ENCODE results near the gene RGL3. TPM values are rescaled to one million over a fixed set of nuclear protein-coding genes. Genes with fewer than 3 reads are reported as not detected.
A peak's percentile ranks its signal among the peaks of the same experiment; 100 is the strongest.
"Not testable (repeated sequence)": the region's sequence is repeated elsewhere in the genome, so short reads cannot be mapped to it uniquely, and the experiment has no call there.

The RGL3 gene, protein sequence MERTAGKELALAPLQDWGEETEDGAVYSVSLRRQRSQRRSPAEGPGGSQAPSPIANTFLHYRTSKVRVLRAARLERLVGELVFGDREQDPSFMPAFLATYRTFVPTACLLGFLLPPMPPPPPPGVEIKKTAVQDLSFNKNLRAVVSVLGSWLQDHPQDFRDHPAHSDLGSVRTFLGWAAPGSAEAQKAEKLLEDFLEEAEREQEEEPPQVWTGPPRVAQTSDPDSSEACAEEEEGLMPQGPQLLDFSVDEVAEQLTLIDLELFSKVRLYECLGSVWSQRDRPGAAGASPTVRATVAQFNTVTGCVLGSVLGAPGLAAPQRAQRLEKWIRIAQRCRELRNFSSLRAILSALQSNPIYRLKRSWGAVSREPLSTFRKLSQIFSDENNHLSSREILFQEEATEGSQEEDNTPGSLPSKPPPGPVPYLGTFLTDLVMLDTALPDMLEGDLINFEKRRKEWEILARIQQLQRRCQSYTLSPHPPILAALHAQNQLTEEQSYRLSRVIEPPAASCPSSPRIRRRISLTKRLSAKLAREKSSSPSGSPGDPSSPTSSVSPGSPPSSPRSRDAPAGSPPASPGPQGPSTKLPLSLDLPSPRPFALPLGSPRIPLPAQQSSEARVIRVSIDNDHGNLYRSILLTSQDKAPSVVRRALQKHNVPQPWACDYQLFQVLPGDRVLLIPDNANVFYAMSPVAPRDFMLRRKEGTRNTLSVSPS
- polyA plus RNA-seq (2012; ENCODE audit: insufficient read depth, insufficient read length) = not detected

DNA sequence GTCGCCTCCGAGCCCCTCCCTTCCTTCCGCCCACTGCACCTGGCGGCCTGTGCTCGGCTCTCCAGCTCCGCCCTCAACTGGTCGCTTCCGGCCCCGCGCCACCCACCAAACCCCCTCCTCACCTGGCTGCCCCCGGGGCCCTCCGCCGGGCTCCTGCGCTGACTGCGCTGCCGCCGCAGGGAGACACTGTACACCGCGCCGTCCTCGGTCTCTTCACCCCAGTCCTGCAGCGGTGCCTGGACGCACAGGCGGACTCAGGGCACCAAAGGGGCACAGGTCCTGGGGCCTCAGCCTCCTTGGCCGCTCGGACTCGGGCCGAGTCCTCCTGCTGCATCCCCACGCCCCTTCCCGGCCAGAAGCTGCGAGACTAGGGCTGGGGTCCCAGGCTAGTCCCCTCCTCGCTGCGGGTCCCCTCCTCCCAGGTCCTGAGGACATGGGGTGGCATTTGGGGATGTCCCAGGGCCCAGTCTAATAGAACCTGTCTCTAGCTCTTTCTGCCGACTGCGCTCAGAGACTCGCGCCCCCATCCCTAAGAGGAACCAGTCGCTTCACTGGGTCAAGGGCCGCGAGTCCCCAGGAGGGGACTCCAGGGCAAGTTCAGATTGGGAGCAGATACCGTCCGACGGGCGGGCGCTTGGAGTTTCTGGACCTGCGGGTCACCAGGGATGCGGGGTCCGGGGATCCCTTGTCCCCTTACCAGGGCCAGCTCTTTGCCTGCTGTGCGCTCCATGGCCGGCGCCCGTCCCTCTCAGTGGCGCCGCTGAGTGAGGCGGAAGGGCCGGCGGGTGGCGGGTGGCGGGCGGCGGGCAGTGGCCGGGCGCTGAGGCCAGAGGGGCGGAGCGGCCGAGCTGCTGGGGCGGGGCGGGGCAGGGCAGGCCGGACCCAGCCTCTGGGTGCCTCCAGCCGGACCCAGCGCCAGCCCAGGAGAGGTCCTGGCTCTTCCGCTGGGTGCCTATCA is at the start of gene RGL3:
RGL3 (minus strand) TSS at position 766 of the 958 bp plus-strand sequence; CDS start at position 730, 36 bp downstream.
- H3K4me3 ChIP-seq (ENCODE audit: low read length) = no peak within 1 kb of the TSS

DNA sequence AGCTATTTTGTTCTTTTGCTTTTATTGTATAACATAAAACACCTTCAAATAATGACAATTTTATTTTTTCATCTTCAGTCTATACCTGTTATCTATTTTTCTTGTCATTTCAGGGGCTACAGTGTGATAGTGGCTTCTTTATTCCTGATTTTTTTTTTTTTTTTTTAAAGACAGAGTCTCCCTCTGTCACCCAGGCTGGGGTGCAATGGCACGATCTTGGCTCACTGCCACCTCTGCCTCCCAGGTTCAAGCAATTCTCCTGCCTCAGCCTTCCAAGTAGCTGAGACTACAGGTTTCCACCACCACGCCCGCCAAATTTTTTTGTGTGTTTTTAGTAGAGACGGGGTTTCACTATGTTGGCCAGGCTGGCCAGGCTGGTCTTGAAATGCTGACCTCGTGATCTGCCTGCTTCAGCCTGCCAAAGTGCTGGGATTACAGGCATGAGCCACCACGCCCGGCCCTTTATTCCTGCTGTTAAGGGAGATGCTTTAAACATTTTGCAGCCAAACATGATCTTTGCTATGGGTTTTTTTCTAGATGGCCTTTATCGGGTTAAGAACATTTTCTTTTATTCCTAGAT is 49.2 kb upstream of the RGL3 start:
- not testable (repeated sequence) for H3K4me3 ChIP-seq (ENCODE audit: low read length); DNase-seq (ENCODE audit: low read depth, low spot score)

More for the DNA sequence above, at the start of gene RGL3:
- DNase-seq (ENCODE audit: low read depth, low spot score) = no peak

DNA sequence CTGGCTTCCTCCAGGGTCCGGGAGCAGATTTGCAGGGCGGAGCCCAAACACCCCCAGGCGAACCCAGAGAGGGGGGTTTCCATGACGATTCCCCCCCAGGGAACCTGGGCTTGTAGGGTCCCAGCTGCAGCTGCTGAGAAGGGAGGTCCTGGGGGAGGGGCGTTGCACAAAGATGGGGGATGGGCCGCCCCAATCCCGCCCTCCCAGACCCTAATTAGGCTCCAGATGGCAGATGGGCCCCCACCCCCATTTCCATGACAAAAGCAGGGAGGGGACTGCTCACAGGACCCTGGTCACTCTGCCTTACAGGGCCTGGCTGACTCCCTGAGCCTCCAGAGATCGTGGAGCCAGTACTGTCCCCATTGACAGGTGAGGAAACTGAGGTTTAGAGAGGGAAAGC is 46.5 kb upstream of the RGL3 start:
- no peak overlapping the region for H3K4me3 ChIP-seq (ENCODE audit: low read length)
- no peak for DNase-seq (ENCODE audit: low read depth, low spot score)

DNA sequence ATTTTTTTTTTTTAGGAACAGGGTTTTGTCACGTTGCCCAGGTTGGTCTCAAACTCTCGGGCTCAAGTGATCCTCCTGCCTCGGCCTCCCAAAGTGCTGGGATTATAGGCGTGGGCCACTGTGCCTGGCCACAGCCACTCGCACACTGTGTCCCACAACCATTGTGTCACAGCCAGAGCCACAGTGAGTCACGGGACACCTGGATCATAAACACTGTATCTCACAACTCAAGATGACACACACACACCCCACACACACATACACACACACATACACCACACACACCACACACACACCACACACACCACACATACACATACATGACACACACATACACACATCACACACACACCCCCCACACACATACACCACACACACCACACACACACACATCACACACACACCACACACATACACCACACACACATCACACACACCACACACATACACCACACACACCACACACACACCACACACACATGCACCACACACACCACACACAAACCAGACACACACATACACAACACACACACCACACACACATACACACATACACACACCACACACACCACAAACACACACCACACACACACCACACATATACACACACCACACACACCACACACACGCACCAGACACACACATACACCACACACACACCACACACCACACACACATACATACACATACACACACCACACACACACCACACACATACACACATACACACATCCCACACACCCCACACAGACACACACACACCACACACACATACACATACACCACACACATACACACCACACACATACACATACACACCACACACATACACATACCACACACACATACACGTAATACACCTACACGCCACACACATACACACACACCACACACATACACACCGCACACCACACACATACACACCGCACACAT is 45.5 kb upstream of the RGL3 start:
- H3K4me3 ChIP-seq (ENCODE audit: low read length) = no peak overlapping the region
- no peak for DNase-seq (ENCODE audit: low read depth, low spot score)

DNA sequence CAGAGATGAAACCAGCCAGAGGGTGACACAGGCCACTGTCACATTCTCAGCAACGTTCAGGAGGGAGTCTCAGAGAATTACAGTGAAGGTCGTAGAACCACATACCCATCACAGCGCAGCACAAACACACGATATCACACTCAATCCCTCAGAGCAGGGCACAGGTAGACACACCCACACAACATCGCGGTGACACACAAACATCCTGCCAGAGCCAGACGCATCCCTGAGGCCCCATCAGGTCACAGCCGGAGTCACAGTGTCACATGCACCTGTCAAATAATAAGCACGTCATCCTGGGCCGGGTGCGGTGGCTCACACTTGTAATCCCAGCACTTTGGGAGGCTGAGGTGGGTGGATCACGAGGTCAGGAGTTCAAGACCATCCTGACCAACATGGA is 44.3 kb upstream of the RGL3 start:
- DNase-seq (ENCODE audit: low read depth, low spot score) = peak; percentile 24
- H3K4me3 ChIP-seq (ENCODE audit: low read length) = no peak overlapping the region

DNA sequence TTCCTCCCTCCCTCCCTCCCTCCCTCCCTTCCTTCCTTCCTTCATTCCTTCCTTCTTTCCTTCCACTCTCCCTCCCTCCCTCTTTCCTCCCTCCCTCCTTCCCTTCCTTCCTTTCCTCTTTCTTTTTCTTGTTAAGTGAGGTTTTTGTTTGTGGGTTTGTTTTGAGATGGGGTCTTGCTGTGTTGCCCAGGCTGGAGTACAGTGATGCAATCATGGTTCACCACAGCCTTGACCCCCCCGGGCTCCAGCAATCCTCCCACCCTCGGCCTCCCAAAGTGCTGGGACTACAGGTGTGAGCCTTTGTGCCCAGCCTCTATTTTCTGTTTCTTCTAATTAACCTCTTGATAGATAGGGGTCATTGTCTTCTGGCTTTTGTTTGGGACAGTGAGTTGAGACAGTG is 42.3 kb upstream of the RGL3 start:
- no peak overlapping the region for H3K4me3 ChIP-seq (ENCODE audit: low read length)

DNA sequence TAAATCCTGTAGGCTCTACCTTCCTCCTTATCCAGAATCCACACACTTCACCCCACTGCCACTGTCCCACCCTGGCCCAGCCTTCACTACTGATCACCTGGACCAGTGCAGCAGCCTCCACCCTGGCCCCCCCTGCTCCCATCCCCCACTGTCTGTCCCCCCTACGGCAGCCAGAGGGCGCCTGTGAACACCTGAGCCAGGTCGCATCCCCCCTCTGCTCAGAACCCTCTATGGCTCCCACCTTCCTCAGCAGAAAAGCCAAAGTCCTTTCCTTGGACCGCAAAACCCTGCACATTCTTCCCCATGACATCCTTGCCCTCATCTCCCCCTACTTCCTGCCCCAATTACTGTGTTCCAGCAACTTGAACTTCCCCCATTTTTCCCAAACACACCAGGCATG is 41.1 kb upstream of the RGL3 start:
- no peak for DNase-seq (ENCODE audit: low read depth, low spot score)
- H3K4me3 ChIP-seq (ENCODE audit: low read length) = no peak overlapping the region

More for the DNA sequence above, 42.3 kb upstream of the RGL3 start:
- no peak for DNase-seq (ENCODE audit: low read depth, low spot score)

DNA sequence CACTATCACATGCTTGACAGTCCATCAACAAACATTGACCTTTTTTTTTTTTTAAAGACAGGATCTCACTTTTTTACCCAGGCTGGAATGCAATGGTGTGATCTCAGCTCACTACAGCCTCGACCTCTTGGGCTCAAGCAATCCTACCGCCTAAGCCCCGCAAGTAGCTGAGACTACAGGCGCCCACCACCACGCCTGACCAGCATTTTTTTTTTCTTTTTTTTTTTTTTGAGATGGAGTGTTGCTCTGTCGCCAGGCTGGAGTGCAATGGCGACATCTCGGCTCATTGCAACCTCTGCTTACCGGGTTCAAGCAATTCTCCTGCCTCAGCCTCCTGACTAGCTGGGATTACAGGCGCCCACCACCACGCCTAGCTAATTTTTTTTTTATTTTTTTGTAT is 39.8 kb upstream of the RGL3 start:
- not testable (repeated sequence) for DNase-seq (ENCODE audit: low read depth, low spot score); H3K4me3 ChIP-seq (ENCODE audit: low read length)

DNA sequence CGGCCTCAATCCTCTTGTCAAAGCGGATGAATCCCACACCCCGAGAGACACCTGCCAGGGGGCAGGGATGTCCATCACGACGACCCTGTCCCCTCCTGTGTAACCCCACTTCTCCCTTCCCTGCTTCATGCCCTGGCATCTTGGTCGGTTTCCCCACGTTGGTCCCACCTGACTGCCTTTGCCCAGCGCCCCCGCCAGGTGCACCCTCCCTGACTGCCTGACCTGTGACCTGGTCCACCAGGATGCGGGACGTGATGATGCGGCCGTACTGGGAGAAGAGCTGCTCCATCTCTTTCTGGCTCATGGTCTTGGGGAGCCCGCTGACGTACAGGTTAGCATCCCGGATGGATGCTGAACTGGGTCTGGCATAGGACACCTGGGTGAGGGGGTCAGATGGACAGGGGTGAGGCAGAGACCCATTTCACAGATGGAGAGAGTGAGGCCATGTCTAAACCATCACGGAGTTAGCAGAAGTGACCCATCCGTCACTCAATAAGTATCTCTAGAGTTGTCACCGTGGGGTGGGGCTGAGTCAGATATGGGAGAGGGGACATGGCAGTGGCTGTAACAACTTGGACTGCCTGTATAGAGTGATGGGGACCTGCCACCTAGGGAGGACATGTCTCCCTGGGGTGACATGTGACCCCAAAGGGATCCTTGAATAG is 39.3 kb upstream of the RGL3 start:
- no peak overlapping the region for H3K4me3 ChIP-seq (ENCODE audit: low read length)
- DNase-seq (ENCODE audit: low read depth, low spot score) = no peak

DNA sequence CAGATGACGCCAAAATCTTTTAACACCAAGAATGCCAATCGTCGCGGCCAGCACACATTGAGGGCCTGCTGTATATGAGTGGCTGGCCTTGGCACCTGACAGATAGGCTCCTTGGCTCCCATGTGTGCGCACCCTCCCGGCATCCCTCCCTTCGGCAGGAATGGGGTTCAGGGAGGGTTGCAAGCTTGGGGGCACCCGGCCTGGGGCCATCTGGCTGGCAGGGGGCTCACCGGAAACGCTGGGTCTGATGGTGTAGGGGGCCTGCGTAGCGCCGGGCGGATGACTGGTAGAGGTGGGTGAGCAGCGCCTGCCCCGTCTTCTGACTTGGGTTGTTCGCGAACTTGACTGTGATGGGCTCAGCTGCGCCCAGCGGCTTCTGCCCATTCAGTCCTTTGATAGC is 38.7 kb upstream of the RGL3 start:
- no peak overlapping the region for H3K4me3 ChIP-seq (ENCODE audit: low read length)
- no peak for DNase-seq (ENCODE audit: low read depth, low spot score)

DNA sequence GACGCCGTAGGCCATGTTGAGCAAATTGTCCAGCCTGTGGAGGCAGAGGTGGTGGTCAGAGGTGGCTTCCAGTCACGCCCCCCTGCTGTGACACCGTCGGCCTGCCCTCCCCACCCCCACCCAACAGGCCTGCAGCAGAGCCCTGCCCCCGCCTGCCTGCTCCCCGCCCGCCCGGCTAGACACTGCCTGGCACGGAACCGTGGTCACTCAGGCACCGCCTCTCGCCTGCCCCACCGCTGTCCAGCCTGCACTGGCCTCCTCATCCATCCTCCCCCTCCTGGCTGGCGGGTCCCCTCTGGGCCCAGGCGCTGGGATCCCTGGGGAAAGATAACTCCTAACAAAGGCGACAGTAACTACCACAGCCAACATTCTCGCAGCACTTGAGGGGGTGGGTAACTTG is 38.0 kb upstream of the RGL3 start:
- H3K4me3 ChIP-seq (ENCODE audit: low read length) = no peak overlapping the region
- no peak for DNase-seq (ENCODE audit: low read depth, low spot score)

DNA sequence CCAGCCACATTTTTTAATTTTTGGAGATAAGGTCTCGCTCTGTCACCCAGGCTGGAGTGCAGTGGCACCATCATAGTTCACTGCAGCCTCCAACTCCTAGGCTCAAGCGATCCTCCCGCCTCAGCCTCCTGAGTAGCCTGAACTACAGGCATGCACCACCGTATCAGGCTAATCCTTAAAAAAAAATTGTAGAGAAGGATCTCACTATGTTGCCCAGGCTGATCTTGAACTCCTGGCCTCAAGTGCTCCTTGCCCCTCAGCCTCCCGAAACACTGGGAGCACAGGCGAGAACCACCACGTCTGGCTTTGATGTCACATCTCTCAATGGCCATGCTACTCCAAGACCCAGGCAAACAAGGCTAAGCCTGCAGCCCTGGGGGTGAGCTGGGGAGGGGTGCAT is 37.5 kb upstream of the RGL3 start:
- no peak overlapping the region for H3K4me3 ChIP-seq (ENCODE audit: low read length)
- no peak for DNase-seq (ENCODE audit: low read depth, low spot score)

DNA sequence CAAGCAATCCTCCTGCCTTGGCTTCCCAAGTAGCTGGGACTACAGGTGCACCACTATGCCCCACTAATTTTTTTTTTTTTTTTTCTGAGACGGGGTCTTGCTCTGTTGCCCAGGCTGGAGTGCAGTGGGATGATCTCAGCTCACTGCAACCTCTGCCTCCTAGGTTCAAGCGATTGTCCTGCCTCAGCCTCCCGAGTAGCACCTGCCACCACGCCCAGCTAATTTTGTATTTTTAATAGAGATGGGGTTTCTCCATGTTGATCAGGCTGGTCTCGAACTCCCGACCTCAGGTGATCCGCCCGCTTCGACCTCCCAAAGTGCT is 36.1 kb upstream of the RGL3 start:
- not testable (repeated sequence) for H3K4me3 ChIP-seq (ENCODE audit: low read length); DNase-seq (ENCODE audit: low read depth, low spot score)

DNA sequence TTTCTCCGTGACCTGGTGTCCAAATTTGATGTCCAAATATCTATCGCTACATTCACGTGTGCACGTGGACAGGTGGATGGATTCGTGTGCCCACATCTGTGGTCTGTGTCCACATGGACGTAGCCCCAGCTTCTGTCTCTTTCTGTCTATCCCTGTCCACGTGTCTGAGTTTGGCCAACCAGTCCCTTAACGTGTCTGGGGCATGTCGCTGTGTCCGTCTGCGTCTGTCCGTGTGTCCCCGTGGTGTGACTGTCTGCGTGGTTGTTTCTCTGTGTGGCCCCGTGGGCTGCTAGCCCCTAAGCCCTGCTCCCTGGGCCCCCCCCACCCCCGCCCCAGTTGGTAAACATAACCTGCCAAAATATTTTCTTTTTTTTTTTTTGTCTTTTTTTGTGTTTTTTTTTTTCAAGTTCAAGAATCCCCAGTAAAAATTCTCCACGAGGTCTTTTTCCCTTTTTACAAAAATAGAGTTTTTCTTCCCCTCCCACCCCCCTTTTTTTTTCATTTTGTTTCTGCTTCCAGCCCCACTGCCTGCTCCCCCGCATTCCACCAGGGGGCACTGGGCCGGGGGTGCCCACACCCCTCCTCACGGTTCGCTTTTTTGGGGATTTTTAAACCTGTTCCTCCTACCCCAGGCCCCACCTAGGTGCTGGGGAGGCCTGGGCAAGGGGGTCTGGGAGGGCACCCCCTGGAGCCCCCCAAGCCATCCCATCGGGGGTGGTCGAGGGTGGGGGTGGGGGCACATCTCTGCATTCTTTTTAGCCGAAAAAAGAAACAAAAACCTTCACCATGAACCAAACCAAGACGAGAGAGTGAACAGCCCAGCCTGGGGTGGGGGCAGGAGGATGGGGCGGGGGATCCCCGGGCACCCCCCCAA is 34.6 kb upstream of the RGL3 start:
- H3K4me3 ChIP-seq (ENCODE audit: low read length) = no peak overlapping the region
- DNase-seq (ENCODE audit: low read depth, low spot score) = no peak

DNA sequence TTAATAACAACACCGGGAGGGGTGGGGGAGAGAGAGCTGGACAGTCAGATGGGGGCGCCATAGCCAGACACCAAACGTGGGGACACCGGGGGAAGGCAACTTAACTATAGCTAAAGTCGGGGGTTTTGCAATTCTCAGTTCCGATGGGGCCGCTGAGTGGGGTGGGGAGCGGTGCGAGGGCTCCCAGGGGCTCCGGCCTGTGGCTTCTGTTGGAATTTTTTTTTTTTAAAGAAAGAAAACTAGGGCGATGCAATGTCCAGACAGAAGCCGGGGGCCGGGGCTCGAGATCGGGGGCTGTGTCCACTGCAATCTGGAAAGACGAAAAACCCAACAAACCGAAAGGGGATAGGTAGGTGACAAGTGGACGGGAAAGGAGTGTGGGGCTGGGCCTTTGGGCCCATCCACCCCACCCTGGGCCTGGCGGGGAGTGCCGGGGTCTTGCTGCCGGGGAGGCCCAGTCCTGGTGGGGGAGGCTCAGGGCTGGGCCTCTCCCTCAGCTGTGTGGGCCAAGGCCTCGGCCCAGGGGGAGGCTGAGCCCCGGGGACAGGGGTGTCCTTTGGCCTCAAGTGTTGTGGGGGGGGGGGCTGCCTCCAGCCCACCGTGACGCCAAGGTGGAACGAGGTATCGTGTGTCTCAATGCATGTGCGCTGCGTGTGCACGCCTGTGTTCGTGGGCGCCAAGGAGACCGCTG is 33.7 kb upstream of the RGL3 start:
- DNase-seq (ENCODE audit: low read depth, low spot score) = no peak
- H3K4me3 ChIP-seq (ENCODE audit: low read length) = no peak overlapping the region

DNA sequence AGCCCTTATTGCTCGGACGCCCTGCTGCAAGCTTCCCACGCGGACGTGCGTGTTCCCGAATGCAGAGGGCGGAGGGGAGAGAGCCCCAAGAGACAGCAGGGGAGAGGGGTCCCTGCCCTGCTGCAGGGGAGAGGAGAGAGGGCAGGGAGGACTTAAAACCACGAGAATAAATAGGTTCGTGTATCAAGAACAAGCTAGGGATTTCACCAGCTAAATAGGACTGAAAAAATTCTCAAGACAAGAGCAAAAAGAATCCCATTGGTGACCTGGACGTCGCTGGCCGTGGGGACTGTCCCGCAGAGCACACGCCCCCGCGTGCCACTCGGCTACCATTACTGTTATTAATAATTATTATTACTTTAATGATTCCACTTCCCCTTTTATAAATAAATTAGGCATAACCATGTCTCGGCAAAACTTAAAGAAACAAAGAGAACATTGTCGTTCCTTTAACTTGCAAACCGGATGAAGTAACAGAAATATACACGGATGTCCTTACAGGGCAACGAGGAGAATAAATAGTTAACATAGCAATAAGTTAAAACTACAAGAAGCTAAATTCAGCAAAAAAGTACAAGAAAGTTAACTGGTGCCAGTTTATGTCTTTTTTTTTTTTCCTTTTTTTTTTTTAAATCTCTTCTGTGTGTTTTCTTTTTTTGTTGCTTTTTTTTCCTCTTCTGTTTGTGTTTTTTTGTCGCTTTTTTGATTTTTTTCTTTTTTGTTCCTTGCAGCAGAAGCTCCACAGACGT is 32.9 kb upstream of the RGL3 start:
- no peak for DNase-seq (ENCODE audit: low read depth, low spot score)
- no peak overlapping the region for H3K4me3 ChIP-seq (ENCODE audit: low read length)
